K562 (cell line): ENCODE results near the gene WDR86. TPM values are rescaled to one million over a fixed set of nuclear protein-coding genes. Genes with fewer than 3 reads are reported as not detected.
A peak's percentile ranks its signal among the peaks of the same experiment; 100 is the strongest.

Experiments
- ATAC-seq: fragments of 200-7000 bp; cut with Tn5 transposase; 3 replicates; pipeline ENCODE4 v1.9.1; 2020; ENCODE audit warnings: moderate library complexity
- BruUV-seq: library from RNA; stranded (reverse); fragments of 400-500 nt; replicated peaks from 2 replicates; lab custom pipeline; 2021; lab: Mats Ljungman, UMichigan
- CTCF ChIA-PET: fragments of 300-600 bp; formaldehyde crosslinking; extraction: SDS; loops from one replicate; lab custom pipeline; 2021; ENCODE audit warnings: low intra/inter-chr PET ratio; lab: Yijun Ruan, JAX
- POLR2A ChIA-PET: fragments of 300-600, 350-650 bp; sonication (Branson Sonifier 250); formaldehyde crosslinking; extraction: SDS; loops from one replicate; lab custom pipeline; 2021; ENCODE audit warnings: antibody characterized with exemption, inconsistent platforms; lab: Yijun Ruan, JAX
- DNase-seq, 4 experiments: peaks; one replicate each; pipeline versions ENCODE4 v3.0.0 to v3.0.0-alpha.2; 2011 to 2018; ENCODE audit warnings: low spot score in 3 of 4, mixed read lengths in 3 of 4; ENCODE audit errors: extremely low read depth in 1 of 4
- FAIRE-seq: peaks from 2 replicates; lab custom pipeline; 2011; peaks lifted over from hg19 to GRCh38; lab: Jason Lieb, UNC
- H2AFZ ChIP-seq: 2 replicates; pipeline ENCODE4 v1.6.0; 2011; ENCODE audit warnings: low read depth, low read length, control low read depth, inconsistent platforms
- H3K27ac ChIP-seq: fragments of 200-600 bp; 3 replicates; pipeline ENCODE4 v1.8.0; 2011; ENCODE audit warnings: low read depth, mild to moderate bottlenecking, control low read depth, inconsistent platforms, low read length, moderate library complexity, mixed read lengths; ENCODE audit errors: extremely low read depth
- H3K27me3 ChIP-seq, 2 experiments: fragments of 300-600 bp in 1 of 2; 2 replicates in 1 of 2; 3 replicates in 1 of 2; pipeline versions ENCODE4 v1.6.0 to v1.8.0; 2011; ENCODE audit warnings: inconsistent platforms in 2 of 2, low read length in 2 of 2, mild to moderate bottlenecking in 1 of 2, mixed read lengths in 1 of 2, moderate library complexity in 1 of 2; ENCODE audit not compliant: control insufficient read depth in 2 of 2, insufficient read depth in 2 of 2
- H3K36me3 ChIP-seq: fragments of 300-600 bp; 3 replicates; pipeline ENCODE4 v1.8.0; 2011; ENCODE audit warnings: mild to moderate bottlenecking, low read length, inconsistent platforms; ENCODE audit not compliant: control insufficient read depth, insufficient read depth
- H3K4me1 ChIP-seq, 2 experiments: fragments of 200-600 bp in 1 of 2; replicated peaks in 1 of 2; 2 replicates in 1 of 2; 3 replicates in 1 of 2; pipeline versions ENCODE4 v1.5.1 to v1.8.0; 2011; ENCODE audit warnings: inconsistent platforms in 2 of 2, low read length in 2 of 2, mild to moderate bottlenecking in 1 of 2, mixed read lengths in 1 of 2, moderate library complexity in 1 of 2; ENCODE audit not compliant: control insufficient read depth in 2 of 2, insufficient read depth in 2 of 2
- H3K4me2 ChIP-seq: 2 replicates; pipeline ENCODE4 v1.6.1; 2011; ENCODE audit warnings: low read length, control low read depth, inconsistent platforms, mixed read lengths; ENCODE audit not compliant: insufficient read depth
- H3K4me3 ChIP-seq: fragments of 200-600 bp; sonication (generic), shearing (Covaris generic); 2 replicates; pipeline ENCODE4 v1.5.1; 2016; ENCODE audit warnings: control low read depth, inconsistent platforms
- H3K79me2 ChIP-seq: fragments of 200-600 bp; 3 replicates; pipeline ENCODE4 v1.8.0; 2011; ENCODE audit warnings: low read length, inconsistent platforms; ENCODE audit not compliant: control insufficient read depth, insufficient read depth
- H3K9ac ChIP-seq, 2 experiments: 2 replicates each; pipeline versions ENCODE4 v1.6.0 to v1.6.1; 2011; ENCODE audit warnings: low read depth in 2 of 2, low read length in 2 of 2, control low read depth in 1 of 2, inconsistent platforms in 1 of 2, mild to moderate bottlenecking in 1 of 2, mixed read lengths in 1 of 2; ENCODE audit not compliant: insufficient read depth in 1 of 2
- H3K9me1 ChIP-seq: one replicate; pipeline ENCODE4 v1.6.0; 2011; ENCODE audit warnings: inconsistent platforms, mild to moderate bottlenecking, low read length, moderate library complexity; ENCODE audit not compliant: control insufficient read depth, insufficient read depth
- H3K9me3 ChIP-seq: replicated peaks from 2 replicates; pipeline ENCODE4 v1.5.1; 2011; ENCODE audit warnings: low read depth, low read length, inconsistent platforms; ENCODE audit not compliant: control insufficient read depth, insufficient read depth
- H4K20me1 ChIP-seq: replicated peaks from 2 replicates; pipeline ENCODE4 v1.6.1; 2011; ENCODE audit warnings: low read length, inconsistent platforms, mixed read lengths; ENCODE audit not compliant: control insufficient read depth, insufficient read depth
- CTCFL ChIP-seq: IDR thresholded peaks from 2 replicates; pipeline ENCODE4 v1.6.1; 2011; ENCODE audit warnings: borderline replicate concordance, low read depth, mild to moderate bottlenecking, moderate library complexity, low read length; ENCODE audit not compliant: insufficient read depth, poor library complexity, severe bottlenecking
- FOXK1 ChIP-seq: sonication (generic); formaldehyde crosslinking; IDR thresholded peaks from 2 replicates; pipeline ENCODE4 v1.8.0; 2022; ENCODE audit warnings: missing genetic modification reagents, mild to moderate bottlenecking, borderline replicate concordance
- LCOR ChIP-seq: sonication (generic); formaldehyde crosslinking; IDR thresholded peaks from 2 replicates; pipeline ENCODE4 v1.8.0; 2022; ENCODE audit warnings: mild to moderate bottlenecking, missing genetic modification reagents
- NFIC ChIP-seq: fragments of 450-650 bp; IDR thresholded peaks from 2 replicates; pipeline ENCODE4 v1.6.1; 2017; ENCODE audit warnings: mild to moderate bottlenecking, inconsistent platforms
- RB1 ChIP-seq: fragments of 450-650 bp; IDR thresholded peaks from 2 replicates; pipeline ENCODE4 v1.6.1; 2017; ENCODE audit warnings: low read depth, mild to moderate bottlenecking
- RCOR1 ChIP-seq, 2 experiments: IDR thresholded peaks; 2 replicates each; pipeline ENCODE4 v1.6.1; 2012; ENCODE audit warnings: low read depth in 2 of 2, low read length in 2 of 2, borderline replicate concordance in 1 of 2, improper control_type of control experiment in 1 of 2
- TAF7 ChIP-seq: fragments of 450-650 bp; IDR thresholded peaks from 2 replicates; pipeline ENCODE4 v1.6.1; 2016; ENCODE audit warnings: missing genetic modification characterization, missing compliant biosample characterization
- TRIM24 ChIP-seq, 2 experiments: fragments of 450-650 bp; IDR thresholded peaks; 2 replicates each; pipeline ENCODE4 v1.6.1; 2016
- ZNF444 ChIP-seq: fragments of 250-450 bp; sonication (Bioruptor Pico); IDR thresholded peaks from 2 replicates; pipeline ENCODE4 v1.4.0; 2020; ENCODE audit warnings: mild to moderate bottlenecking, moderate library complexity
- WGBS: fragments of 100-300 bp; shearing (Covaris generic); methylation state at CpG from one replicate; pipeline ENCODE4 v1.1.6; 2016; ENCODE audit warnings: low coverage, mixed read lengths; ENCODE audit not compliant: insufficient coverage; ENCODE audit errors: missing lambda C conversion rate; 5-methylcytosine and 5-hydroxymethylcytosine counted together
- in situ Hi-C: fragments of 300-500 bp; cut with MboI; formaldehyde crosslinking; loops from 4 replicates; pipeline ENCODE4 v1.15.0; 2018; ENCODE audit warnings: inconsistent platforms, mixed read lengths
- intact Hi-C: fragments of 100-400 bp; cut with micrococcal nuclease; formaldehyde crosslinking; loops from 2 replicates; pipeline ENCODE4 v1.14.2; 2022
- polyA plus RNA-seq, 8 experiments: library from polyadenylated mRNA; depleted of rRNA in 4 of 8; stranded (reverse) in 5 of 8; unstranded in 3 of 8; fragments of >200 nt; fragmentation: Nextera tagmentation in 2 of 8; fragmentation: Illumina TruSeq in 1 of 8; extraction: Ambion mirVana in 2 of 8; extraction: Trizol in 1 of 8; gene quantifications; 2 replicates each; pipeline versions ENCODE4 v1.2.1 to v1.2.3, GENCODE V29; 2011 to 2014; ENCODE audit warnings: inconsistent platforms in 1 of 8, missing spikeins in 1 of 8
- total RNA-seq, 7 experiments: library from RNA; depleted of rRNA in 6 of 7; stranded (reverse); fragments of >200 nt in 6 of 7; fragmentation: Illumina TruSeq in 2 of 7; extraction: Trizol in 2 of 7; gene quantifications; 2 replicates each; pipeline versions ENCODE4 v1.2.1 to v1.2.3, GENCODE V29; 2011 to 2021; ENCODE audit warnings: low replicate concordance in 1 of 7
- TF ChIP-seq, protein P1 (sequence below), 2 experiments: fragments of 450-650 bp; formaldehyde crosslinking in 1 of 2; IDR thresholded peaks; 2 replicates each; pipeline versions ENCODE4 v1.4.0 to v1.6.1; 2014 to 2020; ENCODE audit warnings: mild to moderate bottlenecking in 2 of 2, borderline replicate concordance in 1 of 2, low read depth in 1 of 2

WDR86 gene
- total and polyA plus RNA-seq, 9 of the 15 experiments (the other 6 are each of a cell fraction or from before 2014, with no cell fraction given) = 0.24 TPM; not detected in 8

DNA sequence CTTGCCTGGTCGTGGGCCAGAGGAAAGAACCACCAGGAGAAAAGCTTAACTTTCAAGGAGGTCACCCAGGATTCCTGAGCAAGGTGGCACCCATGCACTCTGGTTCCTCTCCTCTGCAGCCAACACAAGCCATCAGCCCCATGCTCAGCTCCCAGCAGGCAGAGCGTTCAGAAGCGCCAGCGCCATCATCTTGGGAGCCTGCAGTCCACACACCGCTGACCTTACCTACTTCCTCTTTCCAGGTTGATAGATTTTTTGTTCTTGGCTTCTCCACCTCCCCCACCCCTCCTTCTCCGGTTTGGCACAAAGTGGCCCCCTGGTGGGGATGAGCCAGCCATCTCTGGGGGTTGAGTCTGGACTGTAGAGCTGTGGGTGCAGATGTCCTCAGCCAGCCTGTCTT lies 1.7 kb upstream of the WDR86 start:
- Histone ChIP-seq H3K9me3 (no peaks in the 10 kb centered on the region; the same call in 1 of the 2 replicates), H4K20me1 (no peaks in the 10 kb centered on the region), H2AFZ (peak overlapping the region; percentile 76), H3K4me2 (peak overlapping the region; percentile 28; the same call in 1 of the 2 replicates), H3K4me1 (peaks cover 11 to 21% of the 10 kb centered on the region in 2 experiments), H3K36me3 (no peaks in the 10 kb centered on the region), H3K4me3 (no peak overlapping the region), H3K79me2 (no peaks in the 10 kb centered on the region), H3K27ac (no peak overlapping the region), H3K27me3 (peaks cover 4 to 13% of the 10 kb centered on the region in 2 experiments; a peak in 3 of 5 replicates), H3K9ac (peak overlapping the region in 1 of 2 experiments; percentile 46; a peak in 2 of 4 replicates), H3K9me1 (no peaks in the 10 kb centered on the region)
- POLR2A ChIA-PET = interaction anchor here (0.6 to 0.7 kb wide), 2 partner anchors 12 to 37 kb away, joined by 3 to 4 read pairs; no protein-coding TSS in a partner anchor
- WGBS = 16% methylated on average over 6 of the region's 6 CpGs
- CTCF ChIA-PET = interaction anchor here (0.7 kb wide), 1 partner anchor 199 kb away, joined by 3 read pairs; no protein-coding TSS in a partner anchor
- intact Hi-C loops (loop anchor here (1.0 to 5.0 kb wide), 2 partner anchors 36 to 43 kb away; no protein-coding TSS in a partner anchor), in situ Hi-C loops (no loop called here)
- FAIRE-seq = peak; percentile 71
- peak; percentile 83 for ATAC-seq
- BruUV-seq = no TSS peak
- DNase-seq = peak in 3 of 4 experiments; percentile 57 to 68 (median 65)
- no peak for TF ChIP-seq TAF7
- 0 out of 2 replicates have a peak, but pooled peaks have one; percentile 8 for TF ChIP-seq NFIC
- TF ChIP-seq ZNF444 (CRISPR knock-in tag) = no peak
- no peak for TF ChIP-seq FOXK1 (CRISPR knock-in tag)
- TF ChIP-seq LCOR (CRISPR knock-in tag) = 0 out of 2 replicates have a peak, but pooled peaks have one; percentile 19
- TF ChIP-seq TRIM24 (IDR thresholded peaks at IDR 0.05) = 0 out of 4 replicates have a peak, but pooled peaks of 1 of the 2 experiments have one; percentile 22
- TF ChIP-seq RCOR1 (IDR thresholded peaks at IDR 0.05; ENCODE audit: borderline replicate concordance in 1 of 2, low read depth in 2 of 2, low read length in 2 of 2) = 0 out of 4 replicates have a peak, but pooled peaks of 1 of the 2 experiments have one; percentile 43
- TF ChIP-seq RB1 = 0 out of 2 replicates have a peak, but pooled peaks have one; percentile 15
- TF ChIP-seq CTCFL = peak; percentile 55
- TF ChIP-seq, protein P1, sequence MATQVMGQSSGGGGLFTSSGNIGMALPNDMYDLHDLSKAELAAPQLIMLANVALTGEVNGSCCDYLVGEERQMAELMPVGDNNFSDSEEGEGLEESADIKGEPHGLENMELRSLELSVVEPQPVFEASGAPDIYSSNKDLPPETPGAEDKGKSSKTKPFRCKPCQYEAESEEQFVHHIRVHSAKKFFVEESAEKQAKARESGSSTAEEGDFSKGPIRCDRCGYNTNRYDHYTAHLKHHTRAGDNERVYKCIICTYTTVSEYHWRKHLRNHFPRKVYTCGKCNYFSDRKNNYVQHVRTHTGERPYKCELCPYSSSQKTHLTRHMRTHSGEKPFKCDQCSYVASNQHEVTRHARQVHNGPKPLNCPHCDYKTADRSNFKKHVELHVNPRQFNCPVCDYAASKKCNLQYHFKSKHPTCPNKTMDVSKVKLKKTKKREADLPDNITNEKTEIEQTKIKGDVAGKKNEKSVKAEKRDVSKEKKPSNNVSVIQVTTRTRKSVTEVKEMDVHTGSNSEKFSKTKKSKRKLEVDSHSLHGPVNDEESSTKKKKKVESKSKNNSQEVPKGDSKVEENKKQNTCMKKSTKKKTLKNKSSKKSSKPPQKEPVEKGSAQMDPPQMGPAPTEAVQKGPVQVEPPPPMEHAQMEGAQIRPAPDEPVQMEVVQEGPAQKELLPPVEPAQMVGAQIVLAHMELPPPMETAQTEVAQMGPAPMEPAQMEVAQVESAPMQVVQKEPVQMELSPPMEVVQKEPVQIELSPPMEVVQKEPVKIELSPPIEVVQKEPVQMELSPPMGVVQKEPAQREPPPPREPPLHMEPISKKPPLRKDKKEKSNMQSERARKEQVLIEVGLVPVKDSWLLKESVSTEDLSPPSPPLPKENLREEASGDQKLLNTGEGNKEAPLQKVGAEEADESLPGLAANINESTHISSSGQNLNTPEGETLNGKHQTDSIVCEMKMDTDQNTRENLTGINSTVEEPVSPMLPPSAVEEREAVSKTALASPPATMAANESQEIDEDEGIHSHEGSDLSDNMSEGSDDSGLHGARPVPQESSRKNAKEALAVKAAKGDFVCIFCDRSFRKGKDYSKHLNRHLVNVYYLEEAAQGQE (IDR thresholded peaks at IDR 0.05; ENCODE audit: borderline replicate concordance) = peak; percentile 42; the same call in 1 of the 2 replicates
- TF ChIP-seq, protein P1 (CRISPR knock-in tag; IDR thresholded peaks at IDR 0.05; ENCODE audit: low read depth) = no peak
